HL-60 (cell line): ENCODE measurements around the gene KLHL22.

Experiments
- DNase-seq, 2 experiments: peaks; one replicate each; pipeline ENCODE4 v3.0.0-alpha.2; 2010 to 2020; ENCODE audit warnings: low read depth in 1 of 2, low spot score in 1 of 2
- H3K27ac ChIP-seq: fragments of 250-450 bp; sonication (Bioruptor Pico); replicated peaks from 2 replicates; pipeline ENCODE4 v1.5.1; 2020; ENCODE audit warnings: mild to moderate bottlenecking, moderate library complexity
- H3K27me3 ChIP-seq: fragments of 250-450 bp; sonication (Bioruptor Pico); 2 replicates; pipeline ENCODE4 v1.5.1; 2021; ENCODE audit warnings: mild to moderate bottlenecking, moderate library complexity; ENCODE audit not compliant: insufficient read depth, poor library complexity, severe bottlenecking
- H3K4me3 ChIP-seq: replicated peaks from 2 replicates; pipeline ENCODE4 v1.5.1; 2011; ENCODE audit warnings: mild to moderate bottlenecking, control low read depth, low read length; ENCODE audit not compliant: insufficient read depth
- CTCF ChIP-seq: IDR thresholded peaks from one replicate; pipeline ENCODE4 v1.5.1; 2011; ENCODE audit warnings: low read length, control low read depth, inconsistent platforms; ENCODE audit not compliant: insufficient read depth
- GABPA ChIP-seq: IDR thresholded peaks from 2 replicates; pipeline ENCODE4 v1.6.1; 2012; ENCODE audit warnings: low read depth
- POLR2AphosphoS5 ChIP-seq: IDR thresholded peaks from 2 replicates; pipeline ENCODE4 v1.6.1; 2012; ENCODE audit warnings: low read depth
- REST ChIP-seq: IDR thresholded peaks from 2 replicates; pipeline ENCODE4 v1.6.1; 2012; ENCODE audit warnings: low read depth; ENCODE audit not compliant: insufficient replicate concordance
- SPI1 ChIP-seq: IDR thresholded peaks from 2 replicates; pipeline ENCODE4 v1.6.1; 2012; ENCODE audit warnings: low read depth, mild to moderate bottlenecking, borderline replicate concordance

KLHL22 gene

GRCh38 chr22:20405931-20406685 is 89.5 kb downstream of the KLHL22 start:
- Histone ChIP-seq H3K27me3 (no peaks in the 10 kb centered on the region), H3K27ac (no peak overlapping the region), H3K4me3 (no peak overlapping the region)
- DNase-seq, result no peak
- TF ChIP-seq REST (no peak), SPI1 (no peak), POLR2AphosphoS5 (no peak), CTCF (no peak)

GRCh38 chr22:20405291-20405930 is 90.2 kb downstream of the KLHL22 start:
- Histone ChIP-seq H3K27ac (no peak overlapping the region), H3K4me3 (no peak overlapping the region), H3K27me3 (no peaks in the 10 kb centered on the region)
- DNase-seq, result no peak
- TF ChIP-seq SPI1 (no peak), POLR2AphosphoS5 (no peak), GABPA (no peak), CTCF (no peak), REST (no peak)

- Histone ChIP-seq H3K27me3 (no peaks in the 10 kb centered on the region), H3K4me3 (no peak overlapping the region), H3K27ac (no peak overlapping the region)
- no peak for DNase-seq
- no peak for TF ChIP-seq REST
- no peak for TF ChIP-seq SPI1
- no peak for TF ChIP-seq CTCF
- no peak for TF ChIP-seq POLR2AphosphoS5
- no peak for TF ChIP-seq GABPA
These were observed 90.7 kb downstream of the KLHL22 start for GRCh38 chr22:20404881-20405280.
